SK-N-SH (cell line): ENCODE data around the gene TRIM72. TPM values are rescaled to one million over a fixed set of nuclear protein-coding genes. Genes with fewer than 3 reads are reported as not detected.

Experiments
- CTCF ChIA-PET: fragments of 300-600, 350-600 bp; formaldehyde crosslinking; extraction: SDS; loops from one replicate; lab custom pipeline; 2021; lab: Yijun Ruan, JAX
- POLR2A ChIA-PET: fragments of 350-600 bp; sonication (Branson Sonifier 250); formaldehyde crosslinking; extraction: SDS; loops from one replicate; lab custom pipeline; 2020; ENCODE audit warnings: antibody characterized with exemption, inconsistent platforms; lab: Yijun Ruan, JAX
- DNase-seq: peaks from one replicate; pipeline ENCODE4 v3.0.0; 2012
- H2AFZ ChIP-seq: fragments of 200-600 bp; sonication (generic); 2 replicates; pipeline ENCODE4 v1.8.1; 2016; ENCODE audit warnings: antibody characterized with exemption, mild to moderate bottlenecking, low read depth
- H3F3A ChIP-seq: fragments of 200-600 bp; sonication (generic); replicated peaks from 2 replicates; pipeline ENCODE3; 2016; ENCODE audit warnings: antibody characterized with exemption, mild to moderate bottlenecking; ENCODE audit not compliant: insufficient read depth
- H3K27ac ChIP-seq, 2 experiments: fragments of 200-500 bp in 1 of 2; fragments of 200-600 bp in 1 of 2; sonication (Bioruptor generic) in 1 of 2; sonication (generic), shearing (Covaris generic) in 1 of 2; 2 replicates each; pipeline versions ENCODE4 v1.5.1 to v1.6.1; 2014 to 2016; ENCODE audit warnings: low read depth in 2 of 2, inconsistent platforms in 1 of 2, low read length in 1 of 2, mild to moderate bottlenecking in 1 of 2, mixed read lengths in 1 of 2
- H3K27me3 ChIP-seq: fragments of 200-600 bp; sonication (generic), shearing (Covaris generic); 2 replicates; pipeline ENCODE4 v1.6.1; 2016; ENCODE audit warnings: mixed run types; ENCODE audit not compliant: insufficient read depth
- H3K36me3 ChIP-seq, 2 experiments: fragments of 200-500 bp in 1 of 2; fragments of 200-600 bp in 1 of 2; sonication (Bioruptor generic) in 1 of 2; sonication (generic) in 1 of 2; replicated peaks in 1 of 2; 2 replicates each; pipeline versions ENCODE3 to v1.5.1; 2014 to 2016; ENCODE audit warnings: low read length in 1 of 2, mild to moderate bottlenecking in 1 of 2; ENCODE audit not compliant: insufficient read depth in 2 of 2, control insufficient read depth in 1 of 2
- H3K4me1 ChIP-seq, 2 experiments: fragments of 200-500 bp in 1 of 2; fragments of 200-600 bp in 1 of 2; sonication (Bioruptor generic) in 1 of 2; sonication (generic), shearing (Covaris generic) in 1 of 2; 2 replicates each; pipeline versions ENCODE4 v1.5.1 to v1.6.1; 2014 to 2016; ENCODE audit warnings: low read depth in 1 of 2, low read length in 1 of 2, mixed run types in 1 of 2; ENCODE audit not compliant: insufficient read depth in 2 of 2, control insufficient read depth in 1 of 2
- H3K4me2 ChIP-seq: fragments of 200-600 bp; sonication (generic), shearing (Covaris generic); 2 replicates; pipeline ENCODE4 v1.6.1; 2017; ENCODE audit warnings: mixed run types
- H3K4me3 ChIP-seq, 2 experiments: fragments of 200-500 bp in 1 of 2; fragments of 200-600 bp in 1 of 2; sonication (Bioruptor generic) in 1 of 2; sonication (generic), shearing (Covaris generic) in 1 of 2; 2 replicates each; pipeline versions ENCODE4 v1.5.1 to v1.8.1; 2014 to 2016; ENCODE audit warnings: low read depth in 2 of 2, inconsistent platforms in 1 of 2, low read length in 1 of 2, mild to moderate bottlenecking in 1 of 2, mixed read lengths in 1 of 2, moderate library complexity in 1 of 2
- H3K79me2 ChIP-seq: fragments of 200-600 bp; sonication (generic); 2 replicates; pipeline ENCODE4 v1.8.1; 2017; ENCODE audit warnings: mild to moderate bottlenecking; ENCODE audit not compliant: insufficient read depth
- H3K9ac ChIP-seq: fragments of 200-600 bp; sonication (generic); 2 replicates; pipeline ENCODE4 v1.6.1; 2017; ENCODE audit warnings: mixed run types
- H3K9me2 ChIP-seq: fragments of 200-600 bp; sonication (generic); 2 replicates; pipeline ENCODE4 v1.6.1; 2017; ENCODE audit warnings: mixed run types
- H3K9me3 ChIP-seq: fragments of 200-600 bp; sonication (generic); 2 replicates; pipeline ENCODE4 v1.6.1; 2017; ENCODE audit warnings: mixed run types, mild to moderate bottlenecking, moderate library complexity
- H4K20me1 ChIP-seq: fragments of 200-600 bp; sonication (generic); 2 replicates; pipeline ENCODE4 v1.6.1; 2017; ENCODE audit warnings: mild to moderate bottlenecking, mixed run types; ENCODE audit not compliant: insufficient read depth
- CHD2 ChIP-seq: fragments of 150-350 bp; IDR thresholded peaks from 2 replicates; pipeline ENCODE4 v1.6.1; 2018; ENCODE audit warnings: low read length; ENCODE audit not compliant: partially characterized antibody
- GABPA ChIP-seq: IDR thresholded peaks from 2 replicates; pipeline ENCODE4 v1.4.0; 2012; ENCODE audit warnings: low read depth, mild to moderate bottlenecking
- GATA2 ChIP-seq: sonication (generic); formaldehyde crosslinking; IDR thresholded peaks from 2 replicates; pipeline ENCODE4 v1.5.0; 2020; ENCODE audit warnings: mild to moderate bottlenecking, missing genetic modification reagents
- JUND ChIP-seq: IDR thresholded peaks from 2 replicates; pipeline ENCODE4 v1.4.0; 2012
- NFIC ChIP-seq: IDR thresholded peaks from 2 replicates; pipeline ENCODE4 v1.4.0; 2012; ENCODE audit warnings: borderline replicate concordance
- NRF1 ChIP-seq: IDR thresholded peaks from 2 replicates; pipeline ENCODE4 v1.6.1; 2012; ENCODE audit warnings: low read depth, mild to moderate bottlenecking, low read length
- POLR2AphosphoS5 ChIP-seq: IDR thresholded peaks from 2 replicates; pipeline ENCODE4 v1.6.1; 2012; ENCODE audit warnings: low read depth, low read length
- RAD21 ChIP-seq: IDR thresholded peaks from 2 replicates; pipeline ENCODE4 v1.6.1; 2012; ENCODE audit warnings: mild to moderate bottlenecking, low read length
- RFX5 ChIP-seq: IDR thresholded peaks from 2 replicates; pipeline ENCODE4 v1.6.1; 2012; ENCODE audit warnings: mild to moderate bottlenecking, improper control_type of control experiment, low read length
- TCF12 ChIP-seq: IDR thresholded peaks from 2 replicates; pipeline ENCODE4 v1.4.0; 2012
- WGBS: methylation state at CpG from one replicate; pipeline ENCODE4 v1.1.6; 2017; ENCODE audit warnings: low lambda C conversion rate; 5-methylcytosine and 5-hydroxymethylcytosine counted together
- polyA plus RNA-seq, 3 experiments: library from polyadenylated mRNA; depleted of rRNA; stranded (reverse); fragments of >200 nt; gene quantifications; 2 replicates each; pipeline ENCODE4 v1.2.3, GENCODE V29; 2012
- TF ChIP-seq, protein P1 (sequence below): IDR thresholded peaks from 2 replicates; pipeline ENCODE4 v1.6.1; 2012; ENCODE audit warnings: mild to moderate bottlenecking, low read depth, low read length, moderate library complexity
- TF ChIP-seq, protein P2 (sequence below): IDR thresholded peaks from 2 replicates; pipeline ENCODE4 v1.4.0; 2012; ENCODE audit warnings: low read depth
- TF ChIP-seq, protein P3 (sequence below): fragments of 200-600 bp; sonication (generic); IDR thresholded peaks from 2 replicates; pipeline ENCODE4 v1.6.1; 2017; ENCODE audit warnings: antibody characterized with exemption, mild to moderate bottlenecking, moderate library complexity
- TF ChIP-seq, protein P4 (sequence below): IDR thresholded peaks from 2 replicates; pipeline ENCODE4 v1.4.0; 2012; ENCODE audit warnings: low read depth, borderline replicate concordance

TRIM72 gene
- polyA plus RNA-seq, 1 of the 3 experiments (the other 2 are of a cell fraction), result under 0.01 TPM

DNA sequence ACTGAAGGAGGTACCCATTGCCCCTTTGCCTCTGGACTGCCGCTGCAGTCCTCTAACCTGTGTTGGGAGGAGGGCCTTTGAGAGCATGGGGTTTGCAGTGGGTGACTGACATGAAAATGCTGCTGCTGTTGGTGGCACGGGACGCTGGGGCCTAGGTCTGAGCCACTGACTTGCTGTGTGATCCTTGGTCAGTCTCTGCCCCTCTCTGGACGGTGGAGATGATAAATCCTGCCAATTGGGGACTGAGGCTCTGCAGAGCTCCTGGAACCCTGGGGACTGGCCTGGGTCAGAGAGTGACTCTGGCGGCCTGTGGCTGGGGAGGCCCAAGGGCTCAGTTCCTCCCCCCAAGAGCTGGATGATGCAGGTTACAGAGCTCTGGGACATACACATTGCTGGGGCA, 9.1 kb downstream of the TRIM72 start:
- no peaks in the 10 kb centered on the region for H3K79me2 ChIP-seq
- no peaks in the 10 kb centered on the region for H3F3A ChIP-seq
- H4K20me1 ChIP-seq, result no peaks in the 10 kb centered on the region
- WGBS, result 11% methylated on average over 3 of the region's 5 CpGs
- no peaks in the 10 kb centered on the region for H3K4me1 ChIP-seq
- H3K4me3 ChIP-seq, result no peak overlapping the region
- H3K4me2 ChIP-seq, result no peak overlapping the region
- H3K9me2 ChIP-seq, result no peaks in the 10 kb centered on the region
- H3K27me3 ChIP-seq, result peaks cover 39% of the 10 kb centered on the region
- no peak for DNase-seq
- H3K36me3 ChIP-seq, result no peaks in the 10 kb centered on the region
- TF ChIP-seq GABPA (no peak), TCF12 (no peak), POLR2AphosphoS5 (no peak), JUND (no peak), GATA2 (CRISPR knock-in tag) (no peak), NFIC (no peak), RFX5 (no peak)
- TF ChIP-seq, protein P1, sequence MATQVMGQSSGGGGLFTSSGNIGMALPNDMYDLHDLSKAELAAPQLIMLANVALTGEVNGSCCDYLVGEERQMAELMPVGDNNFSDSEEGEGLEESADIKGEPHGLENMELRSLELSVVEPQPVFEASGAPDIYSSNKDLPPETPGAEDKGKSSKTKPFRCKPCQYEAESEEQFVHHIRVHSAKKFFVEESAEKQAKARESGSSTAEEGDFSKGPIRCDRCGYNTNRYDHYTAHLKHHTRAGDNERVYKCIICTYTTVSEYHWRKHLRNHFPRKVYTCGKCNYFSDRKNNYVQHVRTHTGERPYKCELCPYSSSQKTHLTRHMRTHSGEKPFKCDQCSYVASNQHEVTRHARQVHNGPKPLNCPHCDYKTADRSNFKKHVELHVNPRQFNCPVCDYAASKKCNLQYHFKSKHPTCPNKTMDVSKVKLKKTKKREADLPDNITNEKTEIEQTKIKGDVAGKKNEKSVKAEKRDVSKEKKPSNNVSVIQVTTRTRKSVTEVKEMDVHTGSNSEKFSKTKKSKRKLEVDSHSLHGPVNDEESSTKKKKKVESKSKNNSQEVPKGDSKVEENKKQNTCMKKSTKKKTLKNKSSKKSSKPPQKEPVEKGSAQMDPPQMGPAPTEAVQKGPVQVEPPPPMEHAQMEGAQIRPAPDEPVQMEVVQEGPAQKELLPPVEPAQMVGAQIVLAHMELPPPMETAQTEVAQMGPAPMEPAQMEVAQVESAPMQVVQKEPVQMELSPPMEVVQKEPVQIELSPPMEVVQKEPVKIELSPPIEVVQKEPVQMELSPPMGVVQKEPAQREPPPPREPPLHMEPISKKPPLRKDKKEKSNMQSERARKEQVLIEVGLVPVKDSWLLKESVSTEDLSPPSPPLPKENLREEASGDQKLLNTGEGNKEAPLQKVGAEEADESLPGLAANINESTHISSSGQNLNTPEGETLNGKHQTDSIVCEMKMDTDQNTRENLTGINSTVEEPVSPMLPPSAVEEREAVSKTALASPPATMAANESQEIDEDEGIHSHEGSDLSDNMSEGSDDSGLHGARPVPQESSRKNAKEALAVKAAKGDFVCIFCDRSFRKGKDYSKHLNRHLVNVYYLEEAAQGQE, result no peak
- TF ChIP-seq, protein P2, sequence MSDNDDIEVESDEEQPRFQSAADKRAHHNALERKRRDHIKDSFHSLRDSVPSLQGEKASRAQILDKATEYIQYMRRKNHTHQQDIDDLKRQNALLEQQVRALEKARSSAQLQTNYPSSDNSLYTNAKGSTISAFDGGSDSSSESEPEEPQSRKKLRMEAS, result no peak
- TF ChIP-seq, protein P3, sequence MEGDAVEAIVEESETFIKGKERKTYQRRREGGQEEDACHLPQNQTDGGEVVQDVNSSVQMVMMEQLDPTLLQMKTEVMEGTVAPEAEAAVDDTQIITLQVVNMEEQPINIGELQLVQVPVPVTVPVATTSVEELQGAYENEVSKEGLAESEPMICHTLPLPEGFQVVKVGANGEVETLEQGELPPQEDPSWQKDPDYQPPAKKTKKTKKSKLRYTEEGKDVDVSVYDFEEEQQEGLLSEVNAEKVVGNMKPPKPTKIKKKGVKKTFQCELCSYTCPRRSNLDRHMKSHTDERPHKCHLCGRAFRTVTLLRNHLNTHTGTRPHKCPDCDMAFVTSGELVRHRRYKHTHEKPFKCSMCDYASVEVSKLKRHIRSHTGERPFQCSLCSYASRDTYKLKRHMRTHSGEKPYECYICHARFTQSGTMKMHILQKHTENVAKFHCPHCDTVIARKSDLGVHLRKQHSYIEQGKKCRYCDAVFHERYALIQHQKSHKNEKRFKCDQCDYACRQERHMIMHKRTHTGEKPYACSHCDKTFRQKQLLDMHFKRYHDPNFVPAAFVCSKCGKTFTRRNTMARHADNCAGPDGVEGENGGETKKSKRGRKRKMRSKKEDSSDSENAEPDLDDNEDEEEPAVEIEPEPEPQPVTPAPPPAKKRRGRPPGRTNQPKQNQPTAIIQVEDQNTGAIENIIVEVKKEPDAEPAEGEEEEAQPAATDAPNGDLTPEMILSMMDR, result no peak
- no peak overlapping the region for H3K27ac ChIP-seq
- H2AFZ ChIP-seq, result no peak overlapping the region
- H3K9ac ChIP-seq, result no peak overlapping the region
- H3K9me3 ChIP-seq, result no peaks in the 10 kb centered on the region
- ChIA-PET CTCF (no interaction called here), POLR2A (no interaction called here)

DNA sequence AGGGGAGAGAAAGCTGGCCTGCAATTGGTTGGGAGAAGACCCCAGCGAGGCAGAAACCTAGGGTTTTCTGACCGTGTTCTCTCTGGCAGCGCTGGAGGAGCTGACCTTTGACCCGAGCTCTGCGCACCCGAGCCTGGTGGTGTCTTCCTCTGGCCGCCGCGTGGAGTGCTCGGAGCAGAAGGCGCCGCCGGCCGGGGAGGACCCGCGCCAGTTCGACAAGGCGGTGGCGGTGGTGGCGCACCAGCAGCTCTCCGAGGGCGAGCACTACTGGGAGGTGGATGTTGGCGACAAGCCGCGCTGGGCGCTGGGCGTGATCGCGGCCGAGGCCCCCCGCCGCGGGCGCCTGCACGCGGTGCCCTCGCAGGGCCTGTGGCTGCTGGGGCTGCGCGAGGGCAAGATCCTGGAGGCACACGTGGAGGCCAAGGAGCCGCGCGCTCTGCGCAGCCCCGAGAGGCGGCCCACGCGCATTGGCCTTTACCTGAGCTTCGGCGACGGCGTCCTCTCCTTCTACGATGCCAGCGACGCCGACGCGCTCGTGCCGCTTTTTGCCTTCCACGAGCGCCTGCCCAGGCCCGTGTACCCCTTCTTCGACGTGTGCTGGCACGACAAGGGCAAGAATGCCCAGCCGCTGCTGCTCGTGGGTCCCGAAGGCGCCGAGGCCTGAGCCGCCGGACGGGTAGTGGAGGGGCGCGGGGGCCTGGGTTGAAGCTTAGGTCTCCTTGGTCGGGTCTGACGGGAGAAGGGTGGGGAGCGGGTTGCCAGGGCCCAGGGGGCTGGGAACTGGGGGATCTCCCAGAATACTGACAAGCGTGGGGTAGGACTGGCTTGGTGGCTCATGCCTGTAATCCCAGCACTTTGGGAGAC, 10.4 kb downstream of the TRIM72 start:
- DNase-seq, result no peak
- Histone ChIP-seq H3K9me3 (no peaks in the 10 kb centered on the region), H3K9ac (no peak overlapping the region), H3K4me3 (no peak overlapping the region), H3K4me2 (no peak overlapping the region), H3K79me2 (no peaks in the 10 kb centered on the region), H3K36me3 (no peaks in the 10 kb centered on the region), H3K4me1 (no peaks in the 10 kb centered on the region), H4K20me1 (no peaks in the 10 kb centered on the region)
- WGBS, result 82% methylated on average over 74 of the region's 80 CpGs
- POLR2A ChIA-PET, result no interaction called here
- TF ChIP-seq, protein P4, sequence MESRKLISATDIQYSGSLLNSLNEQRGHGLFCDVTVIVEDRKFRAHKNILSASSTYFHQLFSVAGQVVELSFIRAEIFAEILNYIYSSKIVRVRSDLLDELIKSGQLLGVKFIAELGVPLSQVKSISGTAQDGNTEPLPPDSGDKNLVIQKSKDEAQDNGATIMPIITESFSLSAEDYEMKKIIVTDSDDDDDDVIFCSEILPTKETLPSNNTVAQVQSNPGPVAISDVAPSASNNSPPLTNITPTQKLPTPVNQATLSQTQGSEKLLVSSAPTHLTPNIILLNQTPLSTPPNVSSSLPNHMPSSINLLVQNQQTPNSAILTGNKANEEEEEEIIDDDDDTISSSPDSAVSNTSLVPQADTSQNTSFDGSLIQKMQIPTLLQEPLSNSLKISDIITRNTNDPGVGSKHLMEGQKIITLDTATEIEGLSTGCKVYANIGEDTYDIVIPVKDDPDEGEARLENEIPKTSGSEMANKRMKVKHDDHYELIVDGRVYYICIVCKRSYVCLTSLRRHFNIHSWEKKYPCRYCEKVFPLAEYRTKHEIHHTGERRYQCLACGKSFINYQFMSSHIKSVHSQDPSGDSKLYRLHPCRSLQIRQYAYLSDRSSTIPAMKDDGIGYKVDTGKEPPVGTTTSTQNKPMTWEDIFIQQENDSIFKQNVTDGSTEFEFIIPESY, result no peak
- no peak for TF ChIP-seq GABPA
- no peak for TF ChIP-seq CHD2
- TF ChIP-seq NRF1, result no peak
- no peak for TF ChIP-seq GATA2 (CRISPR knock-in tag)
- TF ChIP-seq, protein P3, result no peak
- TF ChIP-seq RAD21, result no peak
- TF ChIP-seq, all 33 proteins: peak for 0
- no peaks in the 10 kb centered on the region for H3F3A ChIP-seq
- no peak overlapping the region for H2AFZ ChIP-seq
- peaks cover 26% of the 10 kb centered on the region for H3K27me3 ChIP-seq
- no peak overlapping the region for H3K27ac ChIP-seq
- H3K9me2 ChIP-seq, result no peaks in the 10 kb centered on the region
- CTCF ChIA-PET, result no interaction called here
